Panc1 (cell line): ENCODE measurements around the gene MTRF1L. TPM values are rescaled to one million over a fixed set of nuclear protein-coding genes. Genes with fewer than 3 reads are reported as not detected.
A peak's percentile ranks its signal among the peaks of the same experiment; 100 is the strongest.
"Not testable (repeated sequence)": the region's sequence is repeated elsewhere in the genome, so short reads cannot be mapped to it uniquely, and the experiment has no call there.

Source experiments
- ATAC-seq: fragments of 200-7000 bp; cut with Tn5 transposase; 2 replicates; pipeline ENCODE4 v1.9.1; 2020; ENCODE audit warnings: mild to moderate bottlenecking, moderate library complexity
- BruUV-seq: library from RNA; stranded (reverse); fragments of 400-500 nt; replicated peaks from 2 replicates; lab custom pipeline; 2021; lab: Mats Ljungman, UMichigan
- CTCF ChIA-PET: fragments of 300-600 bp; sonication (Branson Sonifier 250); formaldehyde crosslinking; loops from one replicate; lab custom pipeline; 2022; ENCODE audit warnings: antibody characterized with exemption; lab: Charles Lee
- POLR2A ChIA-PET: fragments of 300-600 bp; sonication (Branson Sonifier 250); formaldehyde crosslinking; loops from one replicate; lab custom pipeline; 2022; ENCODE audit warnings: antibody characterized with exemption; lab: Charles Lee
- DNase-seq: peaks from one replicate; pipeline ENCODE4 v3.0.0-alpha.2; 2010; ENCODE audit warnings: low read depth, low spot score
- H3K27ac ChIP-seq: 2 replicates; pipeline ENCODE4 v1.5.1; 2011; ENCODE audit warnings: mild to moderate bottlenecking, low read length, inconsistent platforms
- H3K27me3 ChIP-seq: fragments of 200-500 bp; sonication (Bioruptor generic); 2 replicates; pipeline ENCODE4 v1.6.0; 2014; ENCODE audit warnings: low read length, inconsistent platforms; ENCODE audit not compliant: control insufficient read depth, insufficient read depth
- H3K36me3 ChIP-seq: fragments of 200-500 bp; sonication (Bioruptor generic); 2 replicates; pipeline ENCODE4 v1.5.1; 2014; ENCODE audit warnings: inconsistent platforms, mild to moderate bottlenecking, low read length, moderate library complexity; ENCODE audit not compliant: control insufficient read depth, insufficient read depth
- H3K4me1 ChIP-seq: 2 replicates; pipeline ENCODE4 v1.5.1; 2011; ENCODE audit warnings: inconsistent platforms, mild to moderate bottlenecking, low read length, moderate library complexity; ENCODE audit not compliant: control insufficient read depth, insufficient read depth
- H3K4me3 ChIP-seq, 2 experiments: 2 replicates each; pipeline ENCODE4 v1.5.1; 2011 to 2012; ENCODE audit warnings: low read depth in 2 of 2, low read length in 2 of 2, mild to moderate bottlenecking in 2 of 2, inconsistent platforms in 1 of 2, moderate library complexity in 1 of 2
- H3K9me3 ChIP-seq: fragments of 200-500 bp; sonication (Bioruptor generic); 2 replicates; pipeline ENCODE4 v1.5.1; 2014; ENCODE audit warnings: low read depth, mild to moderate bottlenecking, inconsistent platforms, low read length, moderate library complexity; ENCODE audit not compliant: control insufficient read depth, insufficient read depth
- POLR2AphosphoS5 ChIP-seq: IDR thresholded peaks from 2 replicates; pipeline ENCODE4 v1.6.1; 2012; ENCODE audit warnings: mild to moderate bottlenecking, low read depth, low read length, moderate library complexity
- SIN3A ChIP-seq: IDR thresholded peaks from 2 replicates; pipeline ENCODE4 v1.6.1; 2012; ENCODE audit warnings: low read depth, mild to moderate bottlenecking, low read length, moderate library complexity, borderline replicate concordance; ENCODE audit not compliant: insufficient read depth
- TCF7L2 ChIP-seq: IDR thresholded peaks from 2 replicates; pipeline ENCODE4 v1.6.1; 2011; ENCODE audit warnings: mild to moderate bottlenecking, low read depth, low read length, inconsistent platforms
- in situ Hi-C: cut with HindIII; loops from 2 replicates; pipeline ENCODE4 v1.10.0; 2016; ENCODE audit warnings: low sequenced_read_pairs, low pct_unique_long_range_greater_than_20kb
- intact Hi-C: fragments of 100-400 bp; cut with micrococcal nuclease; formaldehyde crosslinking; loops from one replicate; pipeline ENCODE4 v1.10.0; 2022; ENCODE audit not compliant: unreplicated experiment
- total RNA-seq: library from RNA; stranded (reverse); gene quantifications from one replicate; pipeline ENCODE4 v1.2.1, GENCODE V29; 2021; ENCODE audit not compliant: unreplicated experiment
- TF ChIP-seq, protein P1 (sequence below): fragments of 450-650 bp; IDR thresholded peaks from 2 replicates; pipeline ENCODE4 v1.5.1; 2017; ENCODE audit warnings: mild to moderate bottlenecking
- TF ChIP-seq, protein P2 (sequence below), 2 experiments: IDR thresholded peaks; 2 replicates each; pipeline ENCODE4 v1.6.1; 2011 to 2012; ENCODE audit warnings: low read depth in 2 of 2, control low read depth in 1 of 2, low read length in 1 of 2, mild to moderate bottlenecking in 1 of 2, moderate library complexity in 1 of 2; ENCODE audit not compliant: insufficient read depth in 1 of 2

Gene MTRF1L
- total RNA-seq, 1 experiment from 2014 or later, result 22.7 TPM

DNA sequence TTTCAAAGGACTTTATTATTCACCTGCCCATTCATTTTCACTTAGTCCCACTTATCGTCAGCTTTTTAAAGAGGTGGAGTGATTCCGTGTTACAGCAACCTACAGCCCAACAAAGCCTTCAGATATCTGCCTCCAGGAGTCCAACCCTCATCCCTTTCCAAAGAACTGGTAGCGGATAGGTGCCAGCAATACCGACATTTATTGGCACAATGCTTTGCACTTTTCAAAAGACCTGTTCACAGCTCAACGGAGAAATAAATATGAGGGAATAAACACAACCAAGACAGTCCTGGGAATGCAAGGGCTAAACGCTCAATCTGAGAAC is 819 bp upstream of the MTRF1L start:
- no peaks in the 10 kb centered on the region for H3K9me3 ChIP-seq
- ChIA-PET CTCF (no interaction called here), POLR2A (no interaction called here)
- DNase-seq (no peak), ATAC-seq (peak; percentile 42)
- BruUV-seq, result no TSS peak
- peak overlapping the region; percentile 96 for H3K27ac ChIP-seq
- peaks cover 18% of the 10 kb centered on the region for H3K4me1 ChIP-seq
- in situ Hi-C loops, result no loop called here
- peak overlapping the region; percentile 76 to 100 for H3K4me3 ChIP-seq
- intact Hi-C loops, result no loop called here
- H3K36me3 ChIP-seq, result peaks cover 17% of the 10 kb centered on the region
- H3K27me3 ChIP-seq, result no peaks in the 10 kb centered on the region
- TF ChIP-seq, protein P1, sequence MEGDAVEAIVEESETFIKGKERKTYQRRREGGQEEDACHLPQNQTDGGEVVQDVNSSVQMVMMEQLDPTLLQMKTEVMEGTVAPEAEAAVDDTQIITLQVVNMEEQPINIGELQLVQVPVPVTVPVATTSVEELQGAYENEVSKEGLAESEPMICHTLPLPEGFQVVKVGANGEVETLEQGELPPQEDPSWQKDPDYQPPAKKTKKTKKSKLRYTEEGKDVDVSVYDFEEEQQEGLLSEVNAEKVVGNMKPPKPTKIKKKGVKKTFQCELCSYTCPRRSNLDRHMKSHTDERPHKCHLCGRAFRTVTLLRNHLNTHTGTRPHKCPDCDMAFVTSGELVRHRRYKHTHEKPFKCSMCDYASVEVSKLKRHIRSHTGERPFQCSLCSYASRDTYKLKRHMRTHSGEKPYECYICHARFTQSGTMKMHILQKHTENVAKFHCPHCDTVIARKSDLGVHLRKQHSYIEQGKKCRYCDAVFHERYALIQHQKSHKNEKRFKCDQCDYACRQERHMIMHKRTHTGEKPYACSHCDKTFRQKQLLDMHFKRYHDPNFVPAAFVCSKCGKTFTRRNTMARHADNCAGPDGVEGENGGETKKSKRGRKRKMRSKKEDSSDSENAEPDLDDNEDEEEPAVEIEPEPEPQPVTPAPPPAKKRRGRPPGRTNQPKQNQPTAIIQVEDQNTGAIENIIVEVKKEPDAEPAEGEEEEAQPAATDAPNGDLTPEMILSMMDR, result no peak
- TF ChIP-seq SIN3A, result no peak
- no peak for TF ChIP-seq TCF7L2

GRCh38 chr6:153001767-153002612 is 519 bp downstream of the MTRF1L start:
- H3K9me3 ChIP-seq, result no peaks in the 10 kb centered on the region
- in situ Hi-C loops (no loop called here), intact Hi-C loops (no loop called here)
- DNase-seq, result no peak
- H3K27ac ChIP-seq, result peak overlapping the region; percentile 96
- peak; percentile 54 for ATAC-seq
- peaks cover 21% of the 10 kb centered on the region for H3K4me1 ChIP-seq
- no TSS peak for BruUV-seq
- POLR2A ChIA-PET, result interaction anchor here (0.7 kb wide), 2 partner anchors 40 to 49 kb away, joined by 5 to 12 read pairs; no protein-coding TSS in a partner anchor
- no peak for TF ChIP-seq SIN3A
- TF ChIP-seq, protein P1, result no peak
- TF ChIP-seq TCF7L2, result no peak
- TF ChIP-seq POLR2AphosphoS5, result no peak
- TF ChIP-seq, protein P2, sequence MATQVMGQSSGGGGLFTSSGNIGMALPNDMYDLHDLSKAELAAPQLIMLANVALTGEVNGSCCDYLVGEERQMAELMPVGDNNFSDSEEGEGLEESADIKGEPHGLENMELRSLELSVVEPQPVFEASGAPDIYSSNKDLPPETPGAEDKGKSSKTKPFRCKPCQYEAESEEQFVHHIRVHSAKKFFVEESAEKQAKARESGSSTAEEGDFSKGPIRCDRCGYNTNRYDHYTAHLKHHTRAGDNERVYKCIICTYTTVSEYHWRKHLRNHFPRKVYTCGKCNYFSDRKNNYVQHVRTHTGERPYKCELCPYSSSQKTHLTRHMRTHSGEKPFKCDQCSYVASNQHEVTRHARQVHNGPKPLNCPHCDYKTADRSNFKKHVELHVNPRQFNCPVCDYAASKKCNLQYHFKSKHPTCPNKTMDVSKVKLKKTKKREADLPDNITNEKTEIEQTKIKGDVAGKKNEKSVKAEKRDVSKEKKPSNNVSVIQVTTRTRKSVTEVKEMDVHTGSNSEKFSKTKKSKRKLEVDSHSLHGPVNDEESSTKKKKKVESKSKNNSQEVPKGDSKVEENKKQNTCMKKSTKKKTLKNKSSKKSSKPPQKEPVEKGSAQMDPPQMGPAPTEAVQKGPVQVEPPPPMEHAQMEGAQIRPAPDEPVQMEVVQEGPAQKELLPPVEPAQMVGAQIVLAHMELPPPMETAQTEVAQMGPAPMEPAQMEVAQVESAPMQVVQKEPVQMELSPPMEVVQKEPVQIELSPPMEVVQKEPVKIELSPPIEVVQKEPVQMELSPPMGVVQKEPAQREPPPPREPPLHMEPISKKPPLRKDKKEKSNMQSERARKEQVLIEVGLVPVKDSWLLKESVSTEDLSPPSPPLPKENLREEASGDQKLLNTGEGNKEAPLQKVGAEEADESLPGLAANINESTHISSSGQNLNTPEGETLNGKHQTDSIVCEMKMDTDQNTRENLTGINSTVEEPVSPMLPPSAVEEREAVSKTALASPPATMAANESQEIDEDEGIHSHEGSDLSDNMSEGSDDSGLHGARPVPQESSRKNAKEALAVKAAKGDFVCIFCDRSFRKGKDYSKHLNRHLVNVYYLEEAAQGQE (IDR thresholded peaks at IDR 0.05; ENCODE audit: insufficient read depth in 1 of 2, low read depth in 2 of 2, low read length in 1 of 2), result no peak
- CTCF ChIA-PET, result no interaction called here
- H3K27me3 ChIP-seq, result no peaks in the 10 kb centered on the region
- peak overlapping the region; percentile 76 to 100 for H3K4me3 ChIP-seq
- peaks cover 27% of the 10 kb centered on the region for H3K36me3 ChIP-seq

GRCh38 chr6:153000790-153001189 is 1.7 kb downstream of the MTRF1L start:
- ATAC-seq, BruUV-seq, H3K27me3 ChIP-seq, CTCF ChIA-PET, H3K27ac ChIP-seq, H3K9me3 ChIP-seq, DNase-seq, intact Hi-C loops, in situ Hi-C loops: not testable (repeated sequence)
- POLR2A ChIA-PET, result interaction anchor here (0.7 to 1.0 kb wide), 2 partner anchors 18 to 196 kb away, joined by 9 to 15 read pairs; partner anchors contain the start of gene FBXO5
- peak overlapping the region; percentile 76 to 100 for H3K4me3 ChIP-seq
- H3K4me1 ChIP-seq, result peaks cover 21% of the 10 kb centered on the region
- H3K36me3 ChIP-seq, result peaks cover 39% of the 10 kb centered on the region
